PFSK-1 (cell line): ENCODE data around the gene KCNJ15.

ENCODE experiments used
- FOXP2 ChIP-seq: optimal IDR thresholded peaks from 2 replicates; pipeline ENCODE3; 2011; ENCODE audit warnings: borderline replicate concordance, control low read depth, inconsistent platforms; ENCODE audit not compliant: insufficient read depth; ENCODE audit errors: extremely low read length, extremely low read depth
- POLR2AphosphoS5 ChIP-seq: IDR thresholded peaks from 2 replicates; pipeline ENCODE4 v1.6.1; 2012; ENCODE audit warnings: low read depth, mild to moderate bottlenecking, control low read depth, low read length, moderate library complexity
- REST ChIP-seq, 2 experiments: IDR thresholded peaks; 2 replicates each; pipeline versions ENCODE4 v1.6.1 to v1.8.0; 2011 to 2012; ENCODE audit warnings: low read depth in 2 of 2, low read length in 2 of 2, control low read depth in 1 of 2, inconsistent platforms in 1 of 2, mild to moderate bottlenecking in 1 of 2, moderate library complexity in 1 of 2; ENCODE audit not compliant: insufficient read depth in 1 of 2
- SIN3A ChIP-seq: IDR thresholded peaks from 2 replicates; pipeline ENCODE4 v1.6.1; 2012; ENCODE audit warnings: mild to moderate bottlenecking, low read length, moderate library complexity, borderline replicate concordance; ENCODE audit not compliant: insufficient read depth
- TAF1 ChIP-seq: IDR thresholded peaks from 2 replicates; pipeline ENCODE4 v1.6.1; 2012; ENCODE audit warnings: low read length, control low read depth, borderline replicate concordance; ENCODE audit not compliant: insufficient read depth

KCNJ15 gene

GRCh38 chr21:38250991-38251418 is 5.8 kb upstream of the KCNJ15 start:
- TF ChIP-seq FOXP2 = no peak
- no peak for TF ChIP-seq SIN3A
- TF ChIP-seq POLR2AphosphoS5 = no peak
- TF ChIP-seq TAF1 = no peak
- TF ChIP-seq REST (IDR thresholded peaks at IDR 0.05; ENCODE audit: insufficient read depth in 1 of 2, low read depth in 2 of 2, low read length in 2 of 2) = no peak

GRCh38 chr21:38254970-38255369 is 1.8 kb upstream of the KCNJ15 start:
- TF ChIP-seq SIN3A (no peak), POLR2AphosphoS5 (no peak), FOXP2 (no peak), REST (IDR thresholded peaks at IDR 0.05; ENCODE audit: insufficient read depth in 1 of 2, low read depth in 2 of 2, low read length in 2 of 2) (no peak), TAF1 (no peak)

GRCh38 chr21:38255571-38256117 is 1.1 kb upstream of the KCNJ15 start:
- TF ChIP-seq POLR2AphosphoS5 = no peak
- TF ChIP-seq TAF1 = no peak
- TF ChIP-seq SIN3A = no peak
- TF ChIP-seq REST (IDR thresholded peaks at IDR 0.05; ENCODE audit: insufficient read depth in 1 of 2, low read depth in 2 of 2, low read length in 2 of 2) = no peak
- no peak for TF ChIP-seq FOXP2

- no peak for TF ChIP-seq FOXP2
- TF ChIP-seq REST (IDR thresholded peaks at IDR 0.05; ENCODE audit: insufficient read depth in 1 of 2, low read depth in 2 of 2, low read length in 2 of 2) = no peak
- no peak for TF ChIP-seq SIN3A
- no peak for TF ChIP-seq POLR2AphosphoS5
These were observed 876 bp downstream of the KCNJ15 start for GRCh38 chr21:38257667-38258066.
